ENCODE data around the gene SEMA3F.

DNA sequence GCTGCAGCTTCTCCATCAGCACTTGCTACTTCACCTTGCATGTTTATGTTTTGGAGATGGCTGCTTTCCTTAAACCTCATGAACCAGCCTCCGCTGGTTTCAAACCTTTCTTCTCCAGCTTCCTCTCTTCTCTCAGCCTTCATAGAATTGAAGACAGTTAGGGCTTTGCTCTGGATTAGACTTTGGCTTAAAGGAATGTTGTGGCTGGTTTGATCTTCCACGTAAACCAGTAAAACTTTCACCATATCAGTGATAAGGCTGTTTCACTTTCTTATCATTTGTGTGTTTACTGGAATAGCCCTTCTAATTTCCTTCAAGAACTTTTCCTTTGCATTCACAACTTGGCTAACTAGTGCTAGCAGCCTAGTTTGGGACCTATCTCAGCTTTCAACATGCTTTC is 24.6 kb downstream of the SEMA3F start:
- TF ChIP-seq POLR2AphosphoS5 (IDR thresholded peaks at IDR 0.05; ENCODE audit: borderline replicate concordance, low read depth, low read length) (no peak), EZH2 (IDR thresholded peaks at IDR 0.05) (no peak), FOXP2 (optimal IDR thresholded peaks at IDR 0.05; ENCODE audit: control extremely low read depth, extremely low read length, insufficient read depth) (no peak)

Measured in SK-N-MC (cell line).